PC-3 (cell line): ENCODE measurements around the gene GAA. TPM values are rescaled to one million over a fixed set of nuclear protein-coding genes. Genes with fewer than 3 reads are reported as not detected.

ENCODE experiments used
- ATAC-seq: fragments of 200-7000 bp; cut with Tn5 transposase; 2 replicates; pipeline ENCODE4 v1.9.1; 2020; ENCODE audit warnings: mild to moderate bottlenecking, moderate library complexity
- BruUV-seq: library from RNA; stranded (reverse); fragments of 400-500 nt; replicated peaks from 2 replicates; lab custom pipeline; 2021; lab: Mats Ljungman, UMichigan
- CTCF ChIA-PET: fragments of 300-600 bp; sonication (Branson Sonifier 250); formaldehyde crosslinking; loops from one replicate; lab custom pipeline; 2022; ENCODE audit warnings: antibody characterized with exemption; lab: Charles Lee
- POLR2A ChIA-PET: fragments of 300-600 bp; sonication (Branson Sonifier 250); formaldehyde crosslinking; loops from one replicate; lab custom pipeline; 2022; ENCODE audit warnings: antibody characterized with exemption; ENCODE audit not compliant: unreplicated experiment; lab: Charles Lee
- DNase-seq: peaks from one replicate; pipeline ENCODE4 v3.0.0-alpha.2; 2015
- H2AFZ ChIP-seq: fragments of 300-600 bp; sonication (generic); 2 replicates; pipeline ENCODE4 v1.6.0; 2016; ENCODE audit warnings: antibody characterized with exemption, low read length
- H3F3A ChIP-seq: fragments of 300-600 bp; sonication (generic); one replicate; pipeline ENCODE4 v1.6.0; 2017; ENCODE audit warnings: antibody characterized with exemption, low read length, control low read depth, mild to moderate bottlenecking; ENCODE audit not compliant: unreplicated experiment
- H3K27ac ChIP-seq: fragments of 300-600 bp; sonication (generic); 2 replicates; pipeline ENCODE4 v1.5.1; 2016; ENCODE audit warnings: mild to moderate bottlenecking, low read length
- H3K27me3 ChIP-seq: fragments of 300-600 bp; sonication (generic); 2 replicates; pipeline ENCODE4 v1.6.1; 2016; ENCODE audit warnings: low read length, mixed read lengths
- H3K36me3 ChIP-seq: fragments of 300-600 bp; sonication (generic); 2 replicates; pipeline ENCODE4 v1.6.1; 2016; ENCODE audit warnings: low read depth, mixed run types, low read length, mixed read lengths
- H3K4me1 ChIP-seq: fragments of 300-600 bp; sonication (generic); 2 replicates; pipeline ENCODE4 v1.5.1; 2016; ENCODE audit warnings: low read length; ENCODE audit not compliant: insufficient read depth
- H3K4me2 ChIP-seq: fragments of 300-600 bp; sonication (generic); 2 replicates; pipeline ENCODE4 v1.6.0; 2016; ENCODE audit warnings: low read length
- H3K4me3 ChIP-seq: fragments of 300-600 bp; sonication (generic); 2 replicates; pipeline ENCODE4 v1.5.1; 2016; ENCODE audit warnings: mild to moderate bottlenecking, low read length, mixed read lengths
- H3K79me2 ChIP-seq: fragments of 300-600 bp; sonication (generic); 2 replicates; pipeline ENCODE4 v1.6.1; 2017; ENCODE audit warnings: low read length, mixed read lengths
- H3K9ac ChIP-seq: fragments of 300-600 bp; sonication (generic); 2 replicates; pipeline ENCODE4 v1.6.0; 2016; ENCODE audit warnings: mild to moderate bottlenecking, low read length
- H3K9me2 ChIP-seq: fragments of 300-600 bp; sonication (generic); replicated peaks from 2 replicates; pipeline ENCODE4 v1.6.1; 2016; ENCODE audit warnings: mixed run types, low read length, mixed read lengths
- H3K9me3 ChIP-seq: fragments of 300-600 bp; sonication (generic); 2 replicates; pipeline ENCODE4 v1.6.1; 2016; ENCODE audit warnings: low read length, mixed read lengths
- H4K20me1 ChIP-seq: fragments of 300-600 bp; sonication (generic); 2 replicates; pipeline ENCODE4 v1.6.1; 2016; ENCODE audit warnings: low read length, mixed read lengths
- EZH2 ChIP-seq: fragments of 300-600 bp; sonication (generic); IDR thresholded peaks from one replicate; pipeline ENCODE4 v1.6.1; 2017; ENCODE audit warnings: antibody characterized with exemption, mild to moderate bottlenecking, low read length; ENCODE audit not compliant: unreplicated experiment
- EZH2phosphoT487 ChIP-seq: fragments of 300-600 bp; sonication (generic); IDR thresholded peaks from 2 replicates; pipeline ENCODE4 v1.6.1; 2018; ENCODE audit warnings: mild to moderate bottlenecking, antibody characterized with exemption, low read length, borderline replicate concordance
- intact Hi-C: fragments of 100-400 bp; cut with micrococcal nuclease; formaldehyde crosslinking; loops from 2 replicates; pipeline ENCODE4 v1.9.0; 2023
- total RNA-seq: library from RNA; depleted of rRNA; stranded (reverse); fragments of >200 nt; gene quantifications from 2 replicates; pipeline ENCODE4 v1.2.3, GENCODE V29; 2014
- TF ChIP-seq, protein P1 (sequence below): fragments of 300-600 bp; sonication (generic); conservative IDR thresholded peaks from 2 replicates; pipeline ENCODE4 v1.5.1; 2017; ENCODE audit warnings: antibody characterized with exemption, low read depth, mild to moderate bottlenecking, low read length

GAA gene
- total RNA-seq, 1 experiment from 2014 or later: 76.2 TPM

DNA sequence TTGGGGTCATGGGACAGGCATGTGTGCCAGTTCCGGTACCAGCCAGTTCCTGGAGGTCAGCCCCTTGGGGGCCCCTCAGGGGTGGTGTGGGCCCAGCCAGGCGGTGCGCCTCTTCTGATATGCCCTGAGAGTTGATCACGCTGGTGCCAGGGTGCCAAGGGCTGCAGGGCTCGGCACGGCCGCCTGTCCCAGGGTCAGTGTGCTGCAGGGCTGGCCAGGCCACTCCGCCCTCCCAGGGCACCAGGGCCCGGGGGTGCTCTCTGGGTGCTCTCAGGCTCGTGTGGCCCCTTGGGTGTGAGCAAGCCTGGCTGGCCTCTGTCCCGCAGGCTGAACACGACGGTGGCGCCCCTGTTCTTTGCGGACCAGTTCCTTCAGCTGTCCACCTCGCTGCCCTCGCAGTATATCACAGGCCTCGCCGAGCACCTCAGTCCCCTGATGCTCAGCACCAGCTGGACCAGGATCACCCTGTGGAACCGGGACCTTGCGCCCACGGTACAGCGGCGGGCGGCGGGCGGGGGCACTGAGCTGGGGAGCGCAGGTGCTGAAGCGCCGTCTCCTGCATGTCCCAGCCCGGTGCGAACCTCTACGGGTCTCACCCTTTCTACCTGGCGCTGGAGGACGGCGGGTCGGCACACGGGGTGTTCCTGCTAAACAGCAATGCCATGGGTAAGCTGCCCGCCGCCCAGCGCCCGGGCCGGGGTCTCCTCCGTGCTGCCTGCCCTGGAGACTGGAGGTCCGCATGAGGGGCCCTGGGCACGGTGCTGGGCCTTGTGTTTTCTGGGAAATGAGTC lies 6.0 kb downstream of the GAA start:
- Histone ChIP-seq H3K4me2 (no peak overlapping the region), H3K36me3 (no peaks in the 10 kb centered on the region), H2AFZ (no peak overlapping the region), H4K20me1 (no peaks in the 10 kb centered on the region), H3K9ac (no peak overlapping the region), H3K27ac (no peak overlapping the region), H3K4me1 (peaks cover 5% of the 10 kb centered on the region), H3K27me3 (no peaks in the 10 kb centered on the region), H3F3A (no peaks in the 10 kb centered on the region), H3K79me2 (peaks cover 9% of the 10 kb centered on the region), H3K9me3 (no peaks in the 10 kb centered on the region), H3K9me2 (no peaks in the 10 kb centered on the region), H3K4me3 (no peak overlapping the region)
- DNase-seq (no peak), ATAC-seq (no peak)
- BruUV-seq: no TSS peak
- ChIA-PET POLR2A (no interaction called here), CTCF (no interaction called here)
- intact Hi-C loops: no loop called here
- TF ChIP-seq EZH2phosphoT487 (no peak), EZH2 (no peak)
- TF ChIP-seq, protein P1, sequence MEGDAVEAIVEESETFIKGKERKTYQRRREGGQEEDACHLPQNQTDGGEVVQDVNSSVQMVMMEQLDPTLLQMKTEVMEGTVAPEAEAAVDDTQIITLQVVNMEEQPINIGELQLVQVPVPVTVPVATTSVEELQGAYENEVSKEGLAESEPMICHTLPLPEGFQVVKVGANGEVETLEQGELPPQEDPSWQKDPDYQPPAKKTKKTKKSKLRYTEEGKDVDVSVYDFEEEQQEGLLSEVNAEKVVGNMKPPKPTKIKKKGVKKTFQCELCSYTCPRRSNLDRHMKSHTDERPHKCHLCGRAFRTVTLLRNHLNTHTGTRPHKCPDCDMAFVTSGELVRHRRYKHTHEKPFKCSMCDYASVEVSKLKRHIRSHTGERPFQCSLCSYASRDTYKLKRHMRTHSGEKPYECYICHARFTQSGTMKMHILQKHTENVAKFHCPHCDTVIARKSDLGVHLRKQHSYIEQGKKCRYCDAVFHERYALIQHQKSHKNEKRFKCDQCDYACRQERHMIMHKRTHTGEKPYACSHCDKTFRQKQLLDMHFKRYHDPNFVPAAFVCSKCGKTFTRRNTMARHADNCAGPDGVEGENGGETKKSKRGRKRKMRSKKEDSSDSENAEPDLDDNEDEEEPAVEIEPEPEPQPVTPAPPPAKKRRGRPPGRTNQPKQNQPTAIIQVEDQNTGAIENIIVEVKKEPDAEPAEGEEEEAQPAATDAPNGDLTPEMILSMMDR: no peak

DNA sequence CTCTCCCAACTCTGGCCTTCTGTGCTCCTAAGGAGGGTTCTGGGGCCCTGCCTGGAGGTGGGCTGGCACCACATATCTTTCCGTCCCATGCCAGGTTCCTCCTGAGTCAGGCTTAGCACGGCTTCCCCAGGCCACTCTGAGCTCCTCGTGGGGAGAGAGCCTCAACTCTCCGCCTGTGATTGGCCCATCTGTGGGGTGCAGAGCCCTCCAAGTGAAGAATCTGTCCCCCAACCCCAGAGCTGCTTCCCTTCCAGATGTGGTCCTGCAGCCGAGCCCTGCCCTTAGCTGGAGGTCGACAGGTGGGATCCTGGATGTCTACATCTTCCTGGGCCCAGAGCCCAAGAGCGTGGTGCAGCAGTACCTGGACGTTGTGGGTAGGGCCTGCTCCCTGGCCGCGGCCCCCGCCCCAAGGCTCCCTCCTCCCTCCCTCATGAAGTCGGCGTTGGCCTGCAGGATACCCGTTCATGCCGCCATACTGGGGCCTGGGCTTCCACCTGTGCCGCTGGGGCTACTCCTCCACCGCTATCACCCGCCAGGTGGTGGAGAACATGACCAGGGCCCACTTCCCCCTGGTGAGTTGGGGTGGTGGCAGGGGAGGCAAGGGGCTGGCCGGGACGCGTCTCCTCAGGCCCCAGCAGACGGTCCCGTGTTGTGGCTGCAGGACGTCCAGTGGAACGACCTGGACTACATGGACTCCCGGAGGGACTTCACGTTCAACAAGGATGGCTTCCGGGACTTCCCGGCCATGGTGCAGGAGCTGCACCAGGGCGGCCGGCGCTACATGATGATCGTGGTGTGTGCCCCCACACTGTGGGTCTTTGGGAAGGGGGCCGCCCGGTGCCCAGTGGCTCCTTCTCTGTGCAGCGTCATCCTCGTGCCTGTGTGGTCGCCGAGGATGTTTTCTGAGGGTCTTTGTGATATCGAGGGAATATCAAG lies 6.9 kb downstream of the GAA start:
- H3K4me2 ChIP-seq: no peak overlapping the region
- intact Hi-C loops: no loop called here
- H3K36me3 ChIP-seq: no peaks in the 10 kb centered on the region
- POLR2A ChIA-PET: no interaction called here
- no peaks in the 10 kb centered on the region for H3K9me2 ChIP-seq
- H3K27ac ChIP-seq: no peak overlapping the region
- H3K79me2 ChIP-seq: 0 out of 2 replicates have a peak, but pooled peaks cover under 1% of the 10 kb centered on the region
- H3K4me1 ChIP-seq: no peaks in the 10 kb centered on the region
- no peak overlapping the region for H2AFZ ChIP-seq
- DNase-seq (no peak), ATAC-seq (no peak)
- BruUV-seq: no TSS peak
- H3K27me3 ChIP-seq: no peaks in the 10 kb centered on the region
- no peaks in the 10 kb centered on the region for H4K20me1 ChIP-seq
- no peak overlapping the region for H3K9ac ChIP-seq
- no peaks in the 10 kb centered on the region for H3F3A ChIP-seq
- CTCF ChIA-PET: no interaction called here
- no peaks in the 10 kb centered on the region for H3K9me3 ChIP-seq
- H3K4me3 ChIP-seq: no peak overlapping the region
- no peak for TF ChIP-seq EZH2phosphoT487
- TF ChIP-seq, protein P1: no peak
- TF ChIP-seq EZH2: no peak
